SHP77 treated with DMSO at 0.1 percent for 48 hours (cell line): ENCODE measurements around the gene NEGR1.

Experiments used
- DNase-seq: peaks from one replicate; lab custom pipeline; 2025; lab: John Stamatoyannopoulos, UW

The NEGR1 gene

GRCh38 chr1:71561206-71561605, 721.1 kb downstream of the NEGR1 start:
- no peak for DNase-seq

DNA sequence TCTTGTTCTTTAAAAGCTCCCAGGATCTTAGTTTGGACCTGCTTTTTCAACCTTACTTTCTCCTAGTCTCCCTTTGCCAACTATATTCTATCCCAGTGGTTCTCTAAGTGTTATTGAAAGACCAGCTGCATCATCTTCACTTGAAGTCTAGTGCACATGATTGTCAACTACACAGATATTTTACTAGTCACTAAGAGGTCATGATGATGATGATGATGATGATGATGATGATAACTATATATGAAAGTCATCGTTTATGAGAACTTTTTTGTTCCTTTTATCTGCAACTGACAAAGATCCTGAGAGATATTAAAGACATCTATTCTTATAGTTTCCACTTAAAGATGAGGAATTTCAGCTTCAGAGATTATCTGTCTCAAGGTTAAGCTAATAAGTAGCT, 722.5 kb downstream of the NEGR1 start:
- no peak for DNase-seq

GRCh38 chr1:71557138-71557537, 725.2 kb downstream of the NEGR1 start:
- DNase-seq = no peak

DNA sequence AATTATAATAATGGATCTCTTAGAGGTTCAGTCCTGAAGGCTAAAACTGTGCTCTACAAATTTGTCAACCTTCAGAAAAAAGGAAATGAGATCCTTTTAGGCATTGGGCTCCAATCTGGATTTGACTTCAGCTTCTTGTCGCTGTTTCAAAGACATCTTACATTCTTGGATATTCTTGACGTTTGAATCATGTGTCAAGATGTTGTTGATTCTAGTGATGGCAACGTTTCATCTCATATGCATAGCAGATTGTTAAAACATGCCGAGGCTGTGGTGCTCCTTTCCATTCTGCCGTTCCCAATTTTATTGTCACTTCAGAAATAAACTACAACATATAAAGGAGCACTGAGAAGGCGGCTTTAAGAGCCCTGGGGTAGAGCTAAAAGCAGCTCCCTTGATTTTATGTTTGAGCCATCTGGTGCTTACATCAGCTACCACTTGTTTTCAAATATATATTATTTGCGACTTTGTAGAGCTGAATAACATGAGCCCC, 733.9 kb downstream of the NEGR1 start:
- DNase-seq = no peak

GRCh38 chr1:71542155-71542554, 740.2 kb downstream of the NEGR1 start:
- DNase-seq = no peak

DNA sequence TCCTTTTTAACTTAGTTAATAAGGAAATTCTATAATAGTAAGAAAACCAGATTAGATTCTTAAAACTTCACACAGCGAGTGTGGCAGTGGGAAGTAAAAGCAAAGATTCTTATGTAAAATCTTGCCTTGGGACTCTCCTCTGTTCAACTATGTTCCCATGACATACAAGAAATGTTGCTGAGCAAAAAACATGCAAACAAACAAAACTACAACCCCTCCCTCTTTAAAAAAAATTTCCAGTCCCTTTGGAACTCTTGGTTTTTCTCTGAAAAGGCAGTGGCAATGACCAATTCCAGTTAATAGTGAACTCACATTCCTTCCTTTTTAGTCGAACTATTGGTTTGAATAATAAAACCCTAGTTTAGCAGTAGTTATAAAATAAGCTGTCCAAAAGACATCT, 748.4 kb downstream of the NEGR1 start:
- no peak for DNase-seq

DNA sequence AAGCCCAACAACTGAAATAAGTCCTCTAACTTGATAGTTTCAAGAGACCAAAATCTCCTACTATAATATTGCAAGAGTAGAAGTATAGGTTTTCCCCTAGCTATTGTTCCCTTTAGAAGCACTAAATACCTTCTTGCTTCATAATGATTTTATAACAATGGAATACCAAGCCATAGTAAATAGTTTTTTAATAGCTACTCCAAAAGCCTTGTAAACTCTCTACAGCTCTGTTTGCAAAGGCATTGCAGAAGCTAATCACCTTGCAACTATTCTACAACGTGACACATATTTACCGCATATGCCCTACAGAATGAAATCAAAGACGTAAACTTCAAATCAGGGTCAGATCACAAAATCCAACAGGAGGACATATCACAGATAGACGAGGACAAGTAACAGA, 750.0 kb downstream of the NEGR1 start:
- no peak for DNase-seq

- no peak for DNase-seq
These were observed 755.5 kb downstream of the NEGR1 start for GRCh38 chr1:71526824-71527223.

GRCh38 chr1:71522721-71523120, 759.6 kb downstream of the NEGR1 start:
- DNase-seq = no peak

- DNase-seq = no peak
These were observed 760.6 kb downstream of the NEGR1 start for GRCh38 chr1:71521655-71522264.

- no peak for DNase-seq
These were observed 770.8 kb downstream of the NEGR1 start for GRCh38 chr1:71511505-71511904.

GRCh38 chr1:71510725-71511124, 771.6 kb downstream of the NEGR1 start:
- DNase-seq = no peak

GRCh38 chr1:71509051-71509595, 773.2 kb downstream of the NEGR1 start:
- DNase-seq = no peak

GRCh38 chr1:71502006-71502405, 780.3 kb downstream of the NEGR1 start:
- no peak for DNase-seq

DNA sequence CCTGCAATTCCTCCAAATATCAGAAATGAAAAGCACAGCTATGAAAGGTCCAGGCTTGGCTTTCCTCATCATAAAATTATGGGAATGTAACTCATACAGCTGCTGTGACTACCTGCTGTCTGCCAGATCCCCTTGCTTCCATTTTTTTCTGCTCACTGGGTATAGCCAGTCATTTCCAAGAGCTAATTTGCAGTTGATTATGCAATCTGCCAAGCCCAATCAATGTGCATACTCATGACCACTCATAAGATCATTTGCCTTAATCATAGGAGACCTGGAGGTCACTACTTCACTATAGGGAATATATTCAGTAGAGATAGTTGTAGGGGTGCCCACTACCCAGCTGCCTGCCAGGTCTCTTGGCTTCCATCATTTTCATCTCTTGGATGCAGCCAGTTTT, 783.8 kb downstream of the NEGR1 start:
- no peak for DNase-seq

- no peak for DNase-seq
These were observed 788.2 kb downstream of the NEGR1 start for GRCh38 chr1:71494163-71494562.

- no peak for DNase-seq
These were observed 789.9 kb downstream of the NEGR1 start for GRCh38 chr1:71492298-71493041.

- no peak for DNase-seq
These were observed 791.9 kb downstream of the NEGR1 start for GRCh38 chr1:71490432-71490831.

DNA sequence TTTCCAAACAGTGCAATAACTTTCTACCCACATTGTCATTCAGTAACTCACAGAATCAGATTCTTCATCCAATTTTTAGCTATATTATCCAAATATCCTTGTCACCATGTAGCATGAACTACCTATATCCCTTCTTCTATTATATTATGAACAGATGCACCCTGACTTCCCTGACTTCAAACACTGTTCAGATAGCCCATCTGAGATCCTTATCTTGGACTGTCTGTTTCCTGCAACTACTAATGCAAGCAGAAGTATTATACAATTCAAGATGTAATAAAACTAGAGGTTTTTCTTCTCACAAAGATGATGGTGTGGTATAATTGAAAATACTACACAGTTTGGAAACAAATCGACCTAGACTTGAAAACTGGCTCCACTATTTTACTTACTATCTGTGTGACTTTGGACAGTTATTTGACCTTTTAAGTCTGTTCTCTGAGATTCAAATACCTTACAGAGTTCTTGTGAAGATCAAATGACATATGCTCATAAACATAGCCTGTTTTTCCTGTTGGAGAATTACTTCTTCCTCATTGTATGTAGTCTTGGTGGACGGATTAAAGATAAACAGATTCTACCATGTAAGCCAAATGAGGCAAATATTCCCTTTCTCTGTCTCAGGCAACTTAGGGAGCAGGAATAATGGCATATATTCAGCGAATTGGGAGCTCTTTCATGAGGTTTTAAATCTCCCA, 793.6 kb downstream of the NEGR1 start:
- no peak for DNase-seq

DNA sequence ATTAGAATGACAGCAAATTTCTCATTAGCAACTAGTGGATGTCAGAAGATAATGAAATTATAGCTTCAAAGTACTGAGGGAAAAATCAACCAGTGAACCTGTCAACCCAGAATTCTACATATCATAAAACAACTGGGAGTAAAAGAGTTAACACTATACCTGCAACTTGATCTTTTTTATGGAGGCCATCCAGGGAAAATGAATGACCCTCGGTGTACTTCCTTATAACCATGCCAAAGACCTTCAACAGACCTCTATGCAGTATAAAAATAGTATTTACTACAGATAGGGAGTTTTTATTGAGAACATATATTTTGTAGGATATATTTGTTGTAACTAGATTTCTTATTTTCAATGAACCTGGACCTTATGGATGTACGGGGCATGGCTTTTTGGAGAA, 809.0 kb downstream of the NEGR1 start:
- DNase-seq = no peak

DNA sequence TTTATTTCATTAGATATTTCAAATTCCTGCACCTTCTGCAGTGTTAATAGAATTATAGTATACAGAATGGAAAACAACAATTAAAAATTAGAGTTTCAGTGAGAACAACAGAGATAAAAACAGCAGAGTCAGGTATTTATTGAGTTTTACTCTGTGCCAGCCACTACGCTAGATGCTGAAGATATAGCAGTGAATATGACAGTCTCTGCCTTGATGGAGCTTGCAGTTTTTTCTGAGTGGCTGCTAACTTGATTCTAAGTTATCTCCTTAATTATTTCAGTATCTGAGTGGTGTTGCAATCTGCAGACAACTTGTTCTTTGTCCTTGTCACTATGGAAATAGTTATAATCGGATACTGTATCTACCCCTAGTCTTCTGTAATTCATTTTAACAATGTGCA, 817.2 kb downstream of the NEGR1 start:
- no peak for DNase-seq

DNA sequence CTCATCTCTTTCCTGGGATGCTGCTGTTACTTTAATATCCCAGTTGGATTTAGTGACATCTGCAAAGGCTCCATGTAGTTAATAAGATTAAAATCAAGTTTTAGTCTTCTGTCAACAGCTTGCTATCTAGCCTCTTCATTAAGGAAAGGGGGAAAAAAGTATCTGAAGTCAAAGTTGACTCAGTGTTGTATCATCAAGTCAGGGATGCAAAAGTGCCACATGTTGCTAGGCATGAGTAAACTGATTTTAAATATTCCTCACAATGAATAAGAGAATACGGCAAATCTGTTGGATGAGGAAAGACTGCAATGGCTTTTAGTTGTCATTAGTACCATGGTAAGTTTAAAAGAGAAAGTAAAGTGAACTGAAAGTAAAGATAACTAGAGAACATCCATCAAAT, 818.3 kb downstream of the NEGR1 start:
- DNase-seq = no peak

GRCh38 chr1:71463144-71463543, 819.2 kb downstream of the NEGR1 start:
- DNase-seq = no peak
